Upper lobe of left lung (tissue), 6 donors: ENCODE data around the gene IQCF6. TPM values are rescaled to one million over a fixed set of nuclear protein-coding genes. Genes with fewer than 3 reads are reported as not detected.
"Not testable (repeated sequence)": the region's sequence is repeated elsewhere in the genome, so short reads cannot be mapped to it uniquely, and the experiment has no call there.

Experiments used
- ATAC-seq, 2 donors: fragments of 200-7000 bp; cut with Tn5 transposase; one replicate each; pipeline ENCODE4 v1.9.1; 2022; ENCODE audit warnings: mild to moderate bottlenecking in 2 of 2, moderate library complexity in 2 of 2; ENCODE audit not compliant: low FRiP score in 2 of 2
- DNase-seq, 2 donors: peaks; one replicate each; pipeline ENCODE4 v3.0.0-alpha.2; 2019 to 2020
- H3K27ac ChIP-seq, 4 donors: fragments of 200-600 bp; sonication (generic); one replicate each; pipeline ENCODE4 v1.5.1; 2016 to 2019
- H3K27me3 ChIP-seq, 4 donors: fragments of 200-600 bp; sonication (generic); one replicate each; pipeline ENCODE4 v1.5.1; 2017 to 2019
- H3K36me3 ChIP-seq, 4 donors: fragments of 200-600 bp; sonication (generic); one replicate each; pipeline ENCODE4 v1.5.1; 2016 to 2019
- H3K4me1 ChIP-seq, 4 donors: fragments of 200-600 bp; sonication (generic); one replicate each; pipeline ENCODE4 v1.5.1; 2018 to 2019
- H3K4me3 ChIP-seq, 4 donors: fragments of 200-600 bp; sonication (generic); one replicate each; pipeline ENCODE4 v1.5.1; 2017 to 2019; ENCODE audit warnings: mild to moderate bottlenecking in 2 of 4, moderate library complexity in 1 of 4
- H3K9me3 ChIP-seq, 4 donors: fragments of 200-600 bp; sonication (generic); one replicate each; pipeline ENCODE4 v1.5.1; 2018 to 2019
- EP300 ChIP-seq, 4 donors: sonication (generic); formaldehyde crosslinking; IDR thresholded peaks; one replicate each; pipeline ENCODE4 v1.5.1; 2017; ENCODE audit warnings: antibody characterized with exemption in 4 of 4, control low read depth in 2 of 4
- POLR2A ChIP-seq, 4 donors: fragments of 450-650 bp; IDR thresholded peaks; one replicate each; pipeline ENCODE4 v1.5.1; 2016 to 2017; ENCODE audit warnings: antibody characterized with exemption in 4 of 4, mild to moderate bottlenecking in 2 of 4
- POLR2AphosphoS5 ChIP-seq, 2 donors: sonication (generic); formaldehyde crosslinking; IDR thresholded peaks; one replicate each; pipeline ENCODE4 v1.5.1; 2017; ENCODE audit warnings: antibody characterized with exemption in 2 of 2
- WGBS, 2 donors: methylation state at CpG; one replicate each; pipeline ENCODE4 v1.1.5; 2017 to 2018; 5-methylcytosine and 5-hydroxymethylcytosine counted together
- total RNA-seq, 6 donors: library from RNA; depleted of rRNA in 4 of 6; stranded (reverse); fragments of >200 nt in 4 of 6; gene quantifications; one replicate each; pipeline versions ENCODE4 v1.1.0 to v1.2.1, GENCODE V29; 2016 to 2021
- TF ChIP-seq, protein P1 (sequence below), 6 experiments: fragments of 450-650 bp in 4 of 6; fragments of 200-600 bp in 2 of 6; sonication (generic) in 2 of 6; IDR thresholded peaks; one replicate each; pipeline ENCODE4 v1.5.1; 2016 to 2019; ENCODE audit warnings: antibody characterized with exemption in 6 of 6
- donor health status: DM: no; HTN: no; CAD: no; lungs with moderate emphysema.
- donor health status: DM: no; HTN: yes; CAD: no; lungs with severe emphysema.

The IQCF6 gene
- total RNA-seq, 6 donors from 2014 or later: not detected

- Histone ChIP-seq H3K9me3 (no peaks in the 10 kb centered on the region), H3K4me1 (no peaks in the 10 kb centered on the region), H3K27ac (no peak overlapping the region), H3K4me3 (no peak overlapping the region), H3K27me3 (no peaks in the 10 kb centered on the region), H3K36me3 (no peaks in the 10 kb centered on the region)
- ATAC-seq: no peak
- WGBS, 2 donors: 86 to 95% methylated on average over 1 of the region's 1 CpG
- TF ChIP-seq POLR2A (IDR thresholded peaks at IDR 0.05): no peak
- TF ChIP-seq POLR2AphosphoS5 (IDR thresholded peaks at IDR 0.05): no peak
- TF ChIP-seq EP300 (IDR thresholded peaks at IDR 0.05): no peak
- TF ChIP-seq, protein P1, sequence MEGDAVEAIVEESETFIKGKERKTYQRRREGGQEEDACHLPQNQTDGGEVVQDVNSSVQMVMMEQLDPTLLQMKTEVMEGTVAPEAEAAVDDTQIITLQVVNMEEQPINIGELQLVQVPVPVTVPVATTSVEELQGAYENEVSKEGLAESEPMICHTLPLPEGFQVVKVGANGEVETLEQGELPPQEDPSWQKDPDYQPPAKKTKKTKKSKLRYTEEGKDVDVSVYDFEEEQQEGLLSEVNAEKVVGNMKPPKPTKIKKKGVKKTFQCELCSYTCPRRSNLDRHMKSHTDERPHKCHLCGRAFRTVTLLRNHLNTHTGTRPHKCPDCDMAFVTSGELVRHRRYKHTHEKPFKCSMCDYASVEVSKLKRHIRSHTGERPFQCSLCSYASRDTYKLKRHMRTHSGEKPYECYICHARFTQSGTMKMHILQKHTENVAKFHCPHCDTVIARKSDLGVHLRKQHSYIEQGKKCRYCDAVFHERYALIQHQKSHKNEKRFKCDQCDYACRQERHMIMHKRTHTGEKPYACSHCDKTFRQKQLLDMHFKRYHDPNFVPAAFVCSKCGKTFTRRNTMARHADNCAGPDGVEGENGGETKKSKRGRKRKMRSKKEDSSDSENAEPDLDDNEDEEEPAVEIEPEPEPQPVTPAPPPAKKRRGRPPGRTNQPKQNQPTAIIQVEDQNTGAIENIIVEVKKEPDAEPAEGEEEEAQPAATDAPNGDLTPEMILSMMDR (IDR thresholded peaks at IDR 0.05): no peak
- DNase-seq: no peak
Observed at GRCh38 chr3:51796854-51797253, 17.8 kb upstream of the IQCF6 start.

DNA sequence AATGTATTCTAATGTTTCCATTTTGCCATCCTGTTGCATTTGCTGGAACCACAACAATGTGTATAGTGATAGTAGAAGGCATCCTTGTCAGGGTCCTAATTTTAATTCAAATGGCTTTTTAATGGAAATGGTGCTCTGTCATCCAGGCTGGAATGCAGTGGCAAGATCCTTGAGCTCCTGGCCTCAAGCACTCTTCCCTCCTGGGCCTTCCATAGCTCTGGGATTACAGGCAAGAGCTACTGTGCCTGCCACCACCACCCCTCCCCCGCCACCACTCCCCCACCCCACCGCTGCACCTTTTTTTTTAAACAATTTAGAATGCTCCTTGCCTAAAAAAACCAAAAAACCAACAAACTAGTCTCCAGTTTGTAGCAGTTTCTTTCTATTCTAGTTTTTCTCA lies 15.2 kb upstream of the IQCF6 start:
- ATAC-seq (no peak), DNase-seq (no peak)
- no peaks in the 10 kb centered on the region for H3K9me3 ChIP-seq
- H3K4me1 ChIP-seq: no peaks in the 10 kb centered on the region
- 50 to 69% methylated on average over 2 of the region's 2 CpGs for WGBS, 2 donors
- H3K27me3 ChIP-seq: no peaks in the 10 kb centered on the region
- H3K36me3 ChIP-seq: no peaks in the 10 kb centered on the region
- TF ChIP-seq POLR2A (IDR thresholded peaks at IDR 0.05) (no peak), EP300 (IDR thresholded peaks at IDR 0.05) (no peak), POLR2AphosphoS5 (IDR thresholded peaks at IDR 0.05) (no peak)
- TF ChIP-seq, protein P1 (IDR thresholded peaks at IDR 0.05): no peak
- H3K27ac ChIP-seq: no peak overlapping the region
- no peak overlapping the region for H3K4me3 ChIP-seq

GRCh38 chr3:51792206-51792605 lies 13.2 kb upstream of the IQCF6 start:
- Histone ChIP-seq H3K4me1 (no peaks in the 10 kb centered on the region), H3K9me3 (no peaks in the 10 kb centered on the region), H3K4me3 (no peak overlapping the region), H3K36me3 (no peaks in the 10 kb centered on the region), H3K27ac (no peak overlapping the region), H3K27me3 (no peaks in the 10 kb centered on the region)
- peak in 1 of 2 donors; percentile 37 for ATAC-seq
- 83 to 88% methylated on average over 7 of the region's 7 CpGs for WGBS, 2 donors
- no peak for DNase-seq
- TF ChIP-seq POLR2AphosphoS5 (IDR thresholded peaks at IDR 0.05) (no peak), EP300 (IDR thresholded peaks at IDR 0.05) (no peak), POLR2A (IDR thresholded peaks at IDR 0.05) (no peak)
- TF ChIP-seq, protein P1 (IDR thresholded peaks at IDR 0.05): no peak

DNA sequence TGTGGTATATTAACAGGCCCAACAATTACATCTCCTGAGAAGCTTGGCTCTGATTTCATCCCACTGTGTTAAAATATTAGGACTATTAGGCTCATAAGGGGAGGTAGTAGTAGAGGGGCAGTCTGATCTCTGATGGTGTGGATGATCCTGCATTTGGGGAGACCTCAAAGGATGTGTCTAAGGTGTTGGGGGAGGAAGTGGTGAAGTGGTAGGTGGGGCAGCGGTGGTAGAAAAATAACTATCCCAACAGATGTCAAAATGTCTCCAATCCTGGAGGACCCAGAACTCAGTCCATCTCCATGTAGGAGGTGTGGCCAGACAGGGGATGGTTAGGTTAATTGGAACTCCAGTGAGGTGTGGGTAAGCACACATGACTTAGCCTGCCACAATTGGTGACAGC lies 10.4 kb upstream of the IQCF6 start:
- Histone ChIP-seq H3K4me1 (no peaks in the 10 kb centered on the region), H3K36me3 (no peaks in the 10 kb centered on the region), H3K9me3 (no peaks in the 10 kb centered on the region), H3K4me3 (no peak overlapping the region), H3K27ac (no peak overlapping the region), H3K27me3 (no peaks in the 10 kb centered on the region)
- WGBS, 2 donors: 78 to 85% methylated on average over 1 of the region's 1 CpG
- no peak for DNase-seq
- no peak for ATAC-seq
- TF ChIP-seq POLR2A (IDR thresholded peaks at IDR 0.05) (no peak), EP300 (IDR thresholded peaks at IDR 0.05) (no peak), POLR2AphosphoS5 (IDR thresholded peaks at IDR 0.05) (no peak)
- TF ChIP-seq, protein P1 (IDR thresholded peaks at IDR 0.05): no peak

- H3K4me3 ChIP-seq, H3K9me3 ChIP-seq, H3K4me1 ChIP-seq, H3K27me3 ChIP-seq, ATAC-seq, H3K36me3 ChIP-seq, H3K27ac ChIP-seq, DNase-seq: not testable (repeated sequence)
Observed at GRCh38 chr3:51787576-51787975, 8.5 kb upstream of the IQCF6 start.
